GM08714 (cell line): Measurements from ENCODE around the gene ZNF221.

Experiments
- H3K4me3 ChIP-seq: fragments of 200-500 bp; sonication (Bioruptor generic); 2 replicates; pipeline ENCODE4 v1.5.1; 2014; ENCODE audit warnings: mild to moderate bottlenecking, low read length, inconsistent platforms
- ZNF274 ChIP-seq: IDR thresholded peaks from 2 replicates; pipeline ENCODE4 v1.6.1; 2012; ENCODE audit warnings: mild to moderate bottlenecking, low read depth, low read length

Gene ZNF221

GRCh38 chr19:44002566-44003460 is 51.8 kb downstream of the ZNF221 start, which contains the start of gene ZNF230:
ZNF230 (plus strand) TSS chr19:44002957; CDS start chr19:44007079, 4,122 bp downstream.
- no peak for TF ChIP-seq ZNF274
- H3K4me3 ChIP-seq = peak within 1 kb of the TSS; percentile 85

GRCh38 chr19:44003461-44004009 is 52.5 kb downstream of the ZNF221 start:
- no peak for TF ChIP-seq ZNF274

GRCh38 chr19:44005973-44006372 is 54.9 kb downstream of the ZNF221 start:
- H3K4me3 ChIP-seq = no peak overlapping the region
- no peak for TF ChIP-seq ZNF274

More at GRCh38 chr19:44003461-44004009, 52.5 kb downstream of the ZNF221 start:
- peak overlapping the region; percentile 85 for H3K4me3 ChIP-seq

- TF ChIP-seq ZNF274 = no peak
- H3K4me3 ChIP-seq = no peak overlapping the region
These were observed 56.4 kb downstream of the ZNF221 start for GRCh38 chr19:44007473-44007872.

GRCh38 chr19:44010468-44010867 is 59.4 kb downstream of the ZNF221 start:
- H3K4me3 ChIP-seq = no peak overlapping the region
- TF ChIP-seq ZNF274 = no peak
